Right cardiac atrium (tissue), 5 donors: ENCODE results near the gene RAPGEF4. TPM values are rescaled to one million over a fixed set of nuclear protein-coding genes. Genes with fewer than 3 reads are reported as not detected.

Source experiments
- ATAC-seq, 2 donors: fragments of 200-7000 bp; cut with Tn5 transposase; one replicate each; pipeline versions ENCODE4 v1.8.0 to v1.9.1; 2020; ENCODE audit warnings: moderate library complexity in 2 of 2, mild to moderate bottlenecking in 1 of 2
- DNase-seq, 3 donors: peaks; one replicate each; pipeline ENCODE4 v3.0.0-alpha.2; 2020
- H3K27ac ChIP-seq: one replicate; pipeline ENCODE4 v1.5.1; 2013; ENCODE audit warnings: mild to moderate bottlenecking, low read length, control low read depth, moderate library complexity
- H3K27me3 ChIP-seq: one replicate; pipeline ENCODE4 v1.6.1; 2013; ENCODE audit not compliant: control insufficient read depth, insufficient read depth
- H3K4me1 ChIP-seq: one replicate; pipeline ENCODE4 v1.6.1; 2013; ENCODE audit warnings: low read length; ENCODE audit not compliant: control insufficient read depth, insufficient read depth
- H3K4me3 ChIP-seq: one replicate; pipeline ENCODE4 v1.5.1; 2013; ENCODE audit warnings: low read length, control low read depth
- H3K9me3 ChIP-seq: one replicate; pipeline ENCODE4 v1.6.1; 2013; ENCODE audit warnings: low read length; ENCODE audit not compliant: control insufficient read depth
- WGBS: extraction: QIAGEN DNeasy Blood & Tissue Kit; methylation state at CpG from one replicate; pipeline ENCODE4 v1.1.7; 2013; 5-methylcytosine and 5-hydroxymethylcytosine counted together
- intact Hi-C, 4 donors: fragments of 100-400 bp; cut with DNase I; formaldehyde crosslinking; loops; one replicate each; pipeline versions ENCODE4 v1.11.0 to v1.14.0; 2022 to 2023
- polyA plus RNA-seq: library from polyadenylated mRNA; stranded (reverse); fragments of 200-250 nt; gene quantifications from one replicate; pipeline ENCODE4 v1.2.3, GENCODE V29; 2013
- total RNA-seq, 4 donors: library from RNA; stranded (reverse); fragmentation: NEBNext Ultra II Directional; extraction: Animal tissue kit (Norgen Biotek cat#: 25700); gene quantifications; one replicate each; pipeline ENCODE4 v1.2.1, GENCODE V29; 2021
- donor health status: healthy with polysubstance abuse.
- donor health status: DM: no; HTN: yes; CAD: no.
- donor health status: DM: no; HTN: no; CAD: no.
- donor health status: DM: no; HTN: yes; CAD: no; lungs with severe emphysema.
- donor health status: DM: yes; HTN: yes; CAD: no.

Gene RAPGEF4
- total and polyA plus RNA-seq, 5 donors: 5.9 to 11.3 (median 8.8) TPM

DNA sequence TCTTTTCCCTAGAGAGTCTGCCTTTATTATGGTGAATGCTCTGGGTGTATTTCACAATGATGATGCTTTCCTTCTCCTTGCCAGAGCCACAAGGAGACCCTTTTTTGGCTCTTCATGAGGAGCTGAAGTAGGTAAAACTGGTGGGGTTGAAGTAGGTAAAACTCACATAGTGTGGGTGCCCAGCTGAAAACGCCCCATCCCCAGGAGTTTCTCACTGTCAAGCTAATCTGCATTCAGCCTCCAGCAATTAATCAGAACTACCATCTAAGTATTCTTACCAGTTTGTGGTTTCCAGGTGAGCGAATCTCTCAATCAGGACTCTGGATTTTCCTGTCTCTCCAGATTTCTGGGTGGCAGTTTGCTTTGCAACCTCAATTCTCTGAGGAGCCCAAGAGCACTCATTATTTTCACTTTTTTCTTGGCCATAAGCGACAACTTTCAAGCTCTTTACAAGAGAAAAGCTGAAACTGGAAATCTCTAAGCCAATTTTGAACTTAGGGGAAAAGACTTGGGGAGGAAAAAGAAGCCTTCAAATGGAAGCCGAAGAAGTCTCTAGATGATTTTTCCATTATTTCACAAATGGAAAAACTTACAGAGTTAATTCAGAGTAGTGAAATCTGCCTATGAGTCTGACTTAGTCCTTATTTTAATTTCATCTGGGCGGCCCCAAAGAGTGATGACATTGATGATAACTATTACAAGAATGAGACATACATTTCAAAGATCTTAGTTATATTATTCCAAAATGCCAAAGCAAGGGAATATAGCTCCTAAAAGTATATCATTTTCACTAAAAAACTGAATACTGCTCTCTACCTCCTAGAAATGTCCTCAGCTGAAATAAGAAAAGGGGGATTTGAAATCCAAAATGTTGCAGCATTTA lies 218.6 kb downstream of the RAPGEF4 start:
- WGBS: 94% methylated on average over 5 of the region's 5 CpGs
- Histone ChIP-seq H3K4me3 (no peak overlapping the region), H3K27me3 (no peaks in the 10 kb centered on the region), H3K9me3 (no peaks in the 10 kb centered on the region), H3K4me1 (no peaks in the 10 kb centered on the region), H3K27ac (no peak overlapping the region)
- intact Hi-C loops: no loop called here
- DNase-seq: no peak
- no peak for ATAC-seq

DNA sequence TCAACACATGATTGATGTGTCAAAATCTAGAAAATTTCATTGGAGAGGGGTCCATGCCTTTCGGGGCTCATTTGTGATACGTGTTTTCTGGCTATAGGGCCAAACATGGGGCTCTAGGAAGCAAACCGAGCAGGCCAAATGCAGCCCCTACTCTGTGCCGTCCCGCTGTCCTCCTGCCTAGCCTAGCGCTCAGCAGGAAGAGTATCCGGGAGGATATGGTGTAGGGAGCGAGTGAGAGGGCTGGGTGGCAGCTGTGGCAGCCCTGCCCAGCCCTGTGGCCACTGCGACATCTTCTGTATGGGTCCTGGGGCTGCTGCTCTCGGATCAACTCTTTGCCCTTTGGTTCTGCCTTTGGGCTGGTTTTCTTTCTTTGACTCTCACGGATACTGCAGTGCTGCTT lies 219.9 kb downstream of the RAPGEF4 start:
- H3K27me3 ChIP-seq: no peaks in the 10 kb centered on the region
- intact Hi-C loops: no loop called here
- DNase-seq: no peak
- no peaks in the 10 kb centered on the region for H3K9me3 ChIP-seq
- WGBS: 84% methylated on average over 11 of the region's 11 CpGs
- no peak for ATAC-seq
- no peaks in the 10 kb centered on the region for H3K4me1 ChIP-seq
- no peak overlapping the region for H3K27ac ChIP-seq
- no peak overlapping the region for H3K4me3 ChIP-seq

DNA sequence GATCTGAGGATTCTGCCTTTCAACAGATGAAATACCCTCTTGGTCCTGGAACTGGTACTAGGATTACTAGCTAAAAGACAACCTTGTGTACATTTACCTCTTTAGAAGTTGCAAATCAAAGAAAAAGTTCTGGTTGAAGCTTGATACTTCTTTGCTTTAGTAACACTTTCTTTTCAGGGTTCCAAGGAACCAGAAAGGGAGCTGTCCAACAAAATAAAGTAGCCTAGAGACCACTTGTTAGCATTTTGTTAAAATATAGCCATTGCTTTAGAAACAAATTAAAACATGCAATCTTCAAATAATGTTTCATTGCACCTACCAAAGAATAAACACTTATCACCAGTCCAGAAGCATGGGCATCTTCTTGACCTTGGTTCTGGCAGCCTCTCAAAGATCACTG lies 222.1 kb downstream of the RAPGEF4 start:
- no peaks in the 10 kb centered on the region for H3K9me3 ChIP-seq
- H3K27ac ChIP-seq: no peak overlapping the region
- ATAC-seq: no peak
- no peaks in the 10 kb centered on the region for H3K4me1 ChIP-seq
- intact Hi-C loops: no loop called here
- DNase-seq: no peak
- no peaks in the 10 kb centered on the region for H3K27me3 ChIP-seq
- H3K4me3 ChIP-seq: no peak overlapping the region

DNA sequence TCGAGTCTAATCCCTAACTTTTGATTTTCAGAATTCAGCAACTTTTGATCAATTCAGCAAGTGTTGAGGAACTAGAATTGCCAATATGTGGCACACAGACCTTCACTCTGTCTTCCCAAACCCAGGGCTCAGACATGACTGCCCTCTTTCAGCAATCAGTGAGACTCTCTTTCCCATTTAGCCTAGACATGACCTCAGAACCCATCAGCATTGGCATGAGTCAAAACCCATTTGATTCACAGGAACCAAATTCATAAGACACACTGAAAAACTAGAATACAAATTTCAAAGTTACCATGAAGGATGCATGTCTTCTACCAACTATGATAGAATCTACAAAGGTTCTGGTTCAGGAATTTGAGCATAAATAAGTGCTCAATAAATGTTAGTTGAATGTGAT lies 226.4 kb downstream of the RAPGEF4 start:
- DNase-seq: no peak
- intact Hi-C loops: no loop called here
- Histone ChIP-seq H3K4me1 (peaks cover 3% of the 10 kb centered on the region), H3K27ac (no peak overlapping the region), H3K4me3 (no peak overlapping the region), H3K27me3 (no peaks in the 10 kb centered on the region), H3K9me3 (no peaks in the 10 kb centered on the region)
- 95% methylated on average over 1 of the region's 1 CpG for WGBS
- no peak for ATAC-seq

DNA sequence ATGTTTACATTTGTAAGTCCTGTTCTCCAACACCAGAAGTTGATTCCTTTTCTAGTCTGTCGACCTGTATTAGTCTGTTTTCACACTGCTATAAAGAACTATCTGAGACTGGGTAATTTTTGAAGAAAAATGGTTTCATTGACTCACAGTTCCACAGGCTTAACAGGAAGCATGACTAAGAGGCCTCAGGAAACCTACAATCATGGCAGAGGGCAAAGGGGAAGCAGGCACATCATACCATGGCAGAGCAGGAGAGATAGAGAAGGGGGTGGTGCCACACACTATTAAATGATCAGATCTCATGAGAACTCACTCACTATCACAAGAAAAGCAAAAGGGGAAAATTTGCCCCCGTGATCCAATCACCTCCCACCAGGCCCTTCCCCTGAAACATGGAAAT lies 227.2 kb downstream of the RAPGEF4 start:
- H3K27ac ChIP-seq: no peak overlapping the region
- 73% methylated on average over 2 of the region's 2 CpGs for WGBS
- ATAC-seq (peak in 1 of 2 donors; percentile 58), DNase-seq (no peak)
- peaks cover 10% of the 10 kb centered on the region for H3K4me1 ChIP-seq
- no peaks in the 10 kb centered on the region for H3K27me3 ChIP-seq
- H3K9me3 ChIP-seq: no peaks in the 10 kb centered on the region
- intact Hi-C loops: no loop called here
- H3K4me3 ChIP-seq: no peak overlapping the region

DNA sequence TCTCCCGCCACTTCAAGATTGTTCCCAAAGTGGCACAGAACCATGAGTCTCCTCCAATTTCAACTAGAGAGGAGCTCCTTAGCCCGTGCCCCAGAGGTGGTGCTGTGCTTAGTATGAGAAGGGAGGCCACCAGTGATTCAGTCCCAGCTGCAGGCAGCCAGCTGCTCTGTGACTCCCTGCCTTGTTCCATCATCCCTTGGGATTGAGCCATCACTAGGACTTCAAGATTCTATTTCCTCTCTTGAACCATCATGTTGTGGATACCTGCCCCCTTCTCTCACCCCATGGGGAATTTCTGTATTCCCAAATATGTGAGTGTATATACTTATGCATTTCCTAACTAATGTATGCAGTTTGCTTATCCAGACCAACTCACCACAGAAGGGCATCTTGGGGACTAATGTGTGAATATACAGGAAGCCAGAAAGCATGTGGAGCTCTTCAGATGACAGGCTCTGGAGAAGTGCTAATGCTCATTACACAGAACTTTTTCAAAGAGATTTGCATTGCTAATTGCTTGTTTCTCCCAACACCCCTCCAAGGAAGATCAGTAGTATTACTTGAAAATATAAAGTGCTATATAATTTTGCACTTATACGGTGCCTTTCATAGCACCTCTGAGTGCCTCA lies 229.0 kb downstream of the RAPGEF4 start:
- 93% methylated on average over 3 of the region's 3 CpGs for WGBS
- no peak for DNase-seq
- H3K27ac ChIP-seq: no peak overlapping the region
- peaks cover 20% of the 10 kb centered on the region for H3K4me1 ChIP-seq
- no peaks in the 10 kb centered on the region for H3K9me3 ChIP-seq
- intact Hi-C loops: no loop called here
- H3K4me3 ChIP-seq: no peak overlapping the region
- ATAC-seq: no peak
- no peaks in the 10 kb centered on the region for H3K27me3 ChIP-seq

DNA sequence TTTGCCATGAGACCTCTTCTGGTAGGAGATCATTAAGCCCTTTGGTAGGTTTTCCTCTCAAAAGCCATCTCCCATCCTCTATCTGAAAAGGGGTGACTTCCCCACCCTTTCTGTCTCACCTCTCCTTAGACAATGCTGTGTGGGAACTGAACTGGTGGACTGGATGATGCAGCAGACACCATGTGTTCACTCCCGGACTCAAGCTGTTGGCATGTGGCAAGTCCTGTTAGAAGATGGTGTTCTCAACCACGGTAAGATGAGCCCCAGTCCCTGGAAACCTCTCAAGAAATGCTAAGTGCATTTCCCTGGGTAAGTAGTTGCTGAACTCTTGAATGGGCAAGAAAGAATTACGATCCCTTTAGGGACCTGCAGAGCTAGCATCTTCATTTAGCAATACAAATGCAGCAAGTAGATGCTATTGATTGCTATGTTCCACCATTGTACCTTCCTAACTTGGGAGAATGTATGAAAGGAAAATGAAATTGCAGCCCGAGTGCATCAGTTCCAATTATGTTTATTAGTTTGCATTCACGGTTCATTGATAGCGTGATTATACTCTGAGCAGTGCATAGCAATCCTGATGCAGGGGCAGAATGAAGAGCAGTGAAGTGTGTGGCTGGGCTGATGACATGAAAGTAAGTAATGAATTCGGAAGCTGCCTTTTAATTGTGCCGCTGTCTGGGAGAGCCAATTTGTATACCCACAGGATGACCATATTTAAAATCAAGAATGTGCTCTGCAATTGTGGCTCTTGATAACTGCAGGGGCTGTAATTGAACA lies 230.0 kb downstream of the RAPGEF4 start:
- DNase-seq: no peak
- intact Hi-C loops: no loop called here
- ATAC-seq: no peak
- H3K27ac ChIP-seq: no peak overlapping the region
- no peak overlapping the region for H3K4me3 ChIP-seq
- 95% methylated on average over 8 of the region's 8 CpGs for WGBS
- H3K9me3 ChIP-seq: no peaks in the 10 kb centered on the region
- peaks cover 20% of the 10 kb centered on the region for H3K4me1 ChIP-seq
- H3K27me3 ChIP-seq: no peaks in the 10 kb centered on the region

DNA sequence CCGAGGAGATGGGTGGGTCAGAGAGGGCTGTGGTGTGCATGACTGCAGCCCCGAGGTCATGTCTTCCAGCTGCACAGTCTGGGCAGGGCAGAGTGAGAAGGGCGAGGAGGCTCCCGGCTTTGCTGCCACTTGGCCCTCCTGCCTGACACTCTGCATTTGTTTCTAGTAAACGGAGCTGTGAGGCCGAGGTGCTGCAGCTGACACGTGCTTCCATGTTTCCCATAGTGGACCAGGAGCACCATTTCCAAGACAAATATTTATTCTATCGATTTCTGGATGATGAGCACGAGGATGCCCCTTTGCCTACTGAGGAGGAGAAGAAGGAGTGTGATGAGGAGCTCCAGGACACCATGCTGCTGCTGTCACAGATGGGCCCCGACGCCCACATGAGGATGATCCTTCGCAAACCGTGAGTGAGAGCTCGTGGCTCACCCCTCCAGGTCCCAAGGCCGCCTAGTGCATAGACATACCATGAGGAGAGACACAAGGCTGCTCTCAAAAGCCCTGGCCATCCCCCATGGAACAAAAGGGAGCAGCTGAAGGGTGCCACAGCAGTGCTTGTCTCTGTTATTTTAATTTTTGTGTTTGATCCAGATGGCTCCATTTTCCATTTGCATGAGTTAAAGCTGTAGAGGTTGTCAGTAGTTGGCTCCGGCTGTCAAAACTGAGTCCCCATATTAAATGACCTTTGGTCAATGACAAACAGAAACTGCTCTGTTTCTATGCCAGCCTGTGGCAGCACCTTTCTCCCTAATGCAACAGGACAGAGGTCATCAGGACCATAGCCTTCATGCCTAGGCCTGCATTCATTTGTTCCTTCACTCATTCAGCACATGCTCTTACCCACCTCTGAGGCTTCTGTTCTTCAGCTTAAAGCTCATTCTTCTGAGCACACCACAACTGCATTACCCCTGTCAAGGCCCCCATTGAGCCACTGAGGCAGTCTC lies 231.7 kb downstream of the RAPGEF4 start:
- Histone ChIP-seq H3K27me3 (no peaks in the 10 kb centered on the region), H3K4me3 (no peak overlapping the region), H3K27ac (no peak overlapping the region), H3K4me1 (peaks cover 20% of the 10 kb centered on the region), H3K9me3 (no peaks in the 10 kb centered on the region)
- no peak for DNase-seq
- intact Hi-C loops: no loop called here
- WGBS: 77% methylated on average over 16 of the region's 16 CpGs
- ATAC-seq: peak in 1 of 2 donors; percentile 46

DNA sequence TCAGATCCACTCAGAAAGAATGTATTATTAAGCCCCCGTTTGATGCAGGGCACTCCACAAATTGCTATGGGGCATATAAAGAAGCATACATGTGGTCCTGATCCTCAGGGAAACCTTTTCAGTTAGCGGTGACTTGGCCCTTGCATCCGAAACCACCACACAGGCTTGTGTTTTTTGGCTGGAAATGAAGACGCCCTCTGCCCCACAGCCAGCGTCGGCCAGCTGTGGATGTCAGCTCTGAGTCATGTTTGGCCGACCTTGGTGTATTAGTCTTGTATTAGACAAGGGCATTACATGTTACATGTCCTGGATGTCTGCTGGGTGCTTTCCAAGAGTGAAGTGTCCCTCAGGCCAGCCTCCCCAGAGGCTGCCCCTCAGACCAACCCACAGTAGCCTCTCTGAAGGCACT lies 232.4 kb downstream of the RAPGEF4 start:
- Histone ChIP-seq H3K27me3 (no peaks in the 10 kb centered on the region), H3K4me1 (peaks cover 20% of the 10 kb centered on the region), H3K4me3 (no peak overlapping the region), H3K27ac (peak overlapping the region; percentile 28), H3K9me3 (no peaks in the 10 kb centered on the region)
- ATAC-seq (peak; percentile 92 to 95), DNase-seq (peak; percentile 82 to 84 (median 83))
- intact Hi-C loops: no loop called here
- WGBS: 21% methylated on average over 7 of the region's 7 CpGs

DNA sequence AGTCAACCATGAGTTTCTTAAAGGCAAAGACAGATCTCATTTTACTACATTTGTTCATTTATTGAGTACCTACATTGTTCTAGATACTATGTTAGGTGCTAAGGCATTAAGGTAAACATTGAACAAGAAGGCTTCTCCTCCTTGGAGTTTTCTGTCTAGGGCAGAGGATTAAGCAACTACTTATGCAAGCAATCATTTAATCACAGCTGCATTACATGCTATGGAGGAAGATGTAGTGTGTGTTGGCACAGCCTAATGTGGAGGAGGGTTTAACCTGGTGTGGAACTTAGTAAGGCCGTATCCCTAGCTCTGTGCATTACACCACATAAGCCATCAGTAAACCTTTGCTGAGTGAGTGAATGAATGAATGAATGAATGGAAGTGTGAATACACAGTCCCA lies 233.5 kb downstream of the RAPGEF4 start:
- WGBS: 95% methylated on average over 1 of the region's 1 CpG
- Histone ChIP-seq H3K9me3 (no peaks in the 10 kb centered on the region), H3K27ac (peak overlapping the region; percentile 13), H3K27me3 (no peaks in the 10 kb centered on the region), H3K4me1 (peaks cover 20% of the 10 kb centered on the region), H3K4me3 (no peak overlapping the region)
- no peak for ATAC-seq
- no peak for DNase-seq
- intact Hi-C loops: no loop called here
